AG08396 (cell line): ENCODE results near the gene PLAAT5.

Experiments used
- DNase-seq: peaks from one replicate; pipeline ENCODE4 v3.0.0; 2012; ENCODE audit warnings: low spot score, mixed read lengths

The PLAAT5 gene

DNA sequence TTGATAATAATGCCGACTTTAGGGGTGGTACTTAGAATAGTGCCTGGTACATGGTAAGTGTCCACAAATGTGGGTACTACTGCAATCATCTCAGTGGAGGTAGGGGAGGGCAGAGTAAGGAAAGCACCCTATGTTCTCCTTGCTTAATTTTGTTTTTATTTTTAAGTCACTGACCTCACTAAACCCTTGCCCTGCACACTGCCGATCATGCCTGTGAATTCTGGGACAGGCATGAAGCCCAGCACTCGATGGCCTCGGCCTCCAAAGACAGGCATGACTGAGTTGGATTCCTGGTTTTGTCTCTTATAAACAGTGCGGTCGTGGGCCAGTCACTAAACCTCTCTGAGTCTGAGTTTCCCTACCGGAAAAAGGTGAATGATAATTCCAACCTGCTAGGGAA lies 21.8 kb upstream of the PLAAT5 start:
- no peak for DNase-seq

- no peak for DNase-seq
Measured at GRCh38 chr11:63511048-63511748, 20.2 kb upstream of the PLAAT5 start.

DNA sequence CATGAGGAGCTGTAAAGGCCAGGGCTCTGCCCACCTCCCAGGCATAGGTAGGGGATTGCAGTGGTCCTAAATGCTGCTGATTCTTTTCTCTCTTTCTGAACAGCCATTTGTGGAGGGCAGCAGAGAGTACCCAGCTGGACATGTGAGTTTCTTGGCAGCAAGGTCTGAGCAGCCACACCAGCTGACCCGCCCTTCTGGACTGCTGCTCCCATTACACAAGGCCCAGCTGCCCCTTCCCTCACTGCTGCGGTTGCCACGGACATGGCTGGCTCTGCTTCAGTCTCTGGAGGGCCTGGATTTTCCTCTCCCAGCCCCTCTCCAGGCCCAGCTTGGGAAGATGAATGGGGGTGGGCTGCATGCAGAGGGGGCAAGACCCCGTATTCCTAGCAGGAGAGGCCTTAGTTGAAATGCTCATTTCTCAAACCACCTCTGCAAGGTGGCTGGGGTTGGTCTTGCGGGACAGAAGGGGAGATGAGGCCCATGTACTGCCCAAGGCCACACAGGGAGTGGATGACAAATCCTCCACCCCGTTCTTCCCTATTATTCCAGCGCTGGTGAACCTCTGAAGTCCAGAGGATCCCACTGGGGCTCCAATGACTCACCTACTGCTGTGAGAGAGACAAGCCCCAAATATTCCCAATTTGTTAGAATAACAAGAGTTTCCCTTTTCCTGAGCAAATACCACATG lies 19.5 kb upstream of the PLAAT5 start:
- DNase-seq = peak; percentile 72

DNA sequence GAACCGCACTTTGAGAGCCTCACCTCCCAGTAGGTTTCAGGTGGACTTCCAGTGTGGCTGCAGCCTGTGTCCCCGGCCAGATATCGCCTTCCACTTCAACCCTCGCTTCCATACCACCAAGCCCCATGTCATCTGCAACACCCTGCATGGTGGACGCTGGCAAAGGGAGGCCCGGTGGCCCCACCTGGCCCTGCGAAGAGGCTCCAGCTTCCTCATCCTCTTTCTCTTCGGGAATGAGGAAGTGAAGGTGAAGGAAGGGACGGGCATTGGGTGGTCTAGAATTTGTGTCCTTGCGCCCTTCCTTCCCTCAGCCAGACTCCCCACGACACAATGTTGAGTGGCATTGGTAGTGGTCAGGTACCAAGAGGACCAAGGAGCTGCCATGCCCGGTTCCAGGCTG lies 17.8 kb upstream of the PLAAT5 start:
- no peak for DNase-seq

- no peak for DNase-seq
Measured at GRCh38 chr11:63508009-63508408, 17.0 kb upstream of the PLAAT5 start.

- no peak for DNase-seq
Measured at GRCh38 chr11:63507511-63507910, 16.5 kb upstream of the PLAAT5 start.

DNA sequence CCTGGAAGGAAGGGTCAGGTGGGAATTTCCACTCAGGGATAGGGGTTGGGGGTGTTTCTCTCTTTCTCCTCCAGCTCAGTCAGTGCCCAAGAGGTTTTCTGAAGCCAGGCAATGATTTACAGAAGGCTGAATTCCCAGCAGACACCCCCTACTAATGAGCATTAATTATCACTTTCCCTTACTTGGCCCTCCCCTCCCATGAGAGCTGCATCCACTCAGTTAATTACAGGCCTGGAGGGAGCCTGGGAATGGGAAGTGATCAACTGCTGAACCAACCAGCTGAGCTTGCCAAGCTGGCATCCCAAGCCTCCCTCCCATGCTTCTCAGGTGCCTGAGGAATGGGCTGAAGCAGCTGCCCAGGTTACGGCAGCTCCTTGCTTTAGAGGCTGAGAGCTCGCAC lies 15.9 kb upstream of the PLAAT5 start:
- no peak for DNase-seq

DNA sequence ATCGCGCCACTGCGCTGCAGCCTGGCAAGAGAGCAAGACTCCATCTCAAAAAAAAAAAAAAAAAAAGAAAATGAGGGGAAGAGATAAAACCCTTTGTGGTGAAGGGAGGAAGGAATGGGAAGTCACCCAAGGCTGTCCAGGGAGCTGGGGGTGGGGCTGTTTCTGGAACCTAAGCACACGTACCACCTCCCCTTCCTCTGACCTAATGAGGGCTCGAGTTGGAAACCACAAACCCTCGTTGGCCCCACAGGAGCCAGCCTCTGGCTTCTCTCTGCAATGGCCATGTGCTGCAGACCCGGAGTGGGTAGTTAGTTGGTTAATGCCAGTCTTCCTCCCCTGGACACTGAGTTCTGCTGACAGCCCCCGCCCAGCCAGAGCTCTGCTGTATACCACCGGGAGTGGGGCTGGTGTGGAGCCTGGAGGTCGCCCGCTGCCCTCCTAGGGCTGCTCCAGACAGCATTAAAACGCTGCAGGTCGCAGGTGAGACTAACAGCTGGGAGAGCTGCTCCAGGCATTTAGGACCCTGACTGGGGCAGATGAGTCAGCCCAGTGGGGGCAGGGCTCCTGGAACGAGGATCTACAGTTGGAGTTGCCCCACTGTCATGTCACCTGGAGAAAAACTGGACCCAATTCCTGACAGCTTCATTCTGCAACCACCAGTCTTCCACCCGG lies 15.0 kb upstream of the PLAAT5 start, which contains the start of gene LGALS12:
LGALS12 (plus strand) TSS at position 228 of the 672 bp plus-strand sequence; CDS start at position 603, 375 bp downstream.
- no peak for DNase-seq

- no peak for DNase-seq
Measured at GRCh38 chr11:63504933-63505586, 14.1 kb upstream of the PLAAT5 start.

GRCh38 chr11:63504054-63504453 lies 13.1 kb upstream of the PLAAT5 start:
- no peak for DNase-seq

- no peak for DNase-seq
Measured at GRCh38 chr11:63503492-63503891, 12.5 kb upstream of the PLAAT5 start.

DNA sequence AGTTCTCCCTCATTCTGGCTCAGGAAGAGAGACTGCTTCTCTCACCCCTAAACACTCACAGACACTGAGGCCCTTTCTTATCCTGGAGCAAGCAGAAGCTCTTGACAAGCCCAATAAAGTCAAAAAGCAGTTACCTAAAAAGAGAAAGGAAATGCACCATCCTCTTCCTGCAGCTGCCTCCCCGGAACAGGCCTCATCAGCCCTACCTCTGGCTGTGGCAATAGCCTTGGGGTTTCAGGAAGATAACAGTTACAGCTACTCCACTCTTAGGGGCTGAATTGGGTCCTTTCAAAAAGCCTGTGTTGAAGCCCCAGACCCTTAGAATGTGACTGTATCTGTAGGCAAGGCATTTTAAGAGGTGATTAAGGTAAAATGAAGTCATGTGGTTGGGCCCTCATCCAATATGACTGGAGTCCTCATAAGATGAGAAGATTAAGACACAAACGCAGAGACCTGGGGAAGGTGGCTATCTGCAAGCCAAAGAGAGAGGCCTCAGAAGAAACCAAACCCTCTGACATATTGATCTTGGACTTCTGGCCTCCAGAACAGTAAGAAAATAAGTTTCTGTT lies 11.4 kb upstream of the PLAAT5 start:
- no peak for DNase-seq

DNA sequence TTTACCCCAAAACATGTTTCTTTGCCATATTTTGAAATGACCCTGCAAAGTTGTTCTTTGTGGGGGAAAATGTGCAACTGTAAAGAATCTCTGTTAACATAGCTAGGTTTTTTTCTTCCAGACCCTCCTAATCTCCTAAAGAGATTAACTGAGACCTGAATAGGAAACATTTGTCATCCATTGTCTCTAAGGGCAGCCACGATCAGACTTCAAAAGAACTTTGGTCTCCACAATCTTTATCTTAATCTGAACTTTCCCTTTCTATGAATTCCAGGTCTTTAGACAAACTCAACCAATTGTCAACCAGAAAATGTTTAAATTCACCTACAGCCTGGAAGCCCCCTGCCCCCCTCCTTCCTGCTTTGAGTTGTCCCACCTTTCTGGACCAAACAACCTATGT lies 10.3 kb upstream of the PLAAT5 start:
- no peak for DNase-seq

DNA sequence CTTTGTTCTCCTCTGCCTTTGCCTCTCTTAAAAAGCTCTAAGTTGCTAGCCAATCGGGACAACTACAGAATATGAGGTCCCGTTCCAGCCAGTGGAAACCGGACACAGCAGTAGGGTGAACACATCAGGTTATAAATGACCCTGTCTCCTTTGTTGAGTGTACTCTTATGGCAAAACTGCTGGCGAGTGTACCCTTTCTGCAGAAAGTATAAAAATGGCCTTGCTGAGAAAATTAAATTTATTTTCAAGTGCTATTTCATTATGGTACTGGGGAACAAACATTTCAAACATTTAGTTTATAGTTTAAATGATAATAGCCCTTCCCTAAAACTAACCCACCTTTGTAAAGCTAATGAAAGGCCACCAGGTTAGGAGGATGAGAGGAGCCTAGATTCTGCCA lies 8.9 kb upstream of the PLAAT5 start:
- DNase-seq = no peak

- no peak for DNase-seq
Measured at GRCh38 chr11:63494975-63495374, 4.0 kb upstream of the PLAAT5 start.

DNA sequence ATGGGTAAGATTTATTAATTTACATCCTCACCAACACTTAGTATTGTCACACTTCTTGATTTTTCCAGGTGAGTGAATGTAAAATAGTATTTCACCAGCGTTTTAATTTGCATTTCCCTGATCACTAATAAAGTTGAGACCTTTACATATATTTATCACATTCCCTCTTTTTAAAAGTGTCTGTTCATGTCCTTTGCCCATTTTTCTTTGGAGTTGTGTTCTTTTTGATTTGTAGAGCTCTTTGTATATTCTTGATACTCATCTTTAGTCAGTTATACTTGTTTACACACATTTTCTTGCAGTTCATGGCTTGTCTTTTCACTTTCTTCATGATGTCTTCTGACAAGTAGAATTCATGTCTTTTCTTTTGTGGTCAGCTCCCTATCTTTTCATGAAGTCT lies 2.2 kb upstream of the PLAAT5 start:
- DNase-seq = no peak

GRCh38 chr11:63492441-63492840 lies 1.5 kb upstream of the PLAAT5 start:
- no peak for DNase-seq

GRCh38 chr11:63491636-63492372 lies 837 bp upstream of the PLAAT5 start:
- DNase-seq = no peak

- DNase-seq = no peak
Measured at GRCh38 chr11:63491240-63491587, 247 bp upstream of the PLAAT5 start.

DNA sequence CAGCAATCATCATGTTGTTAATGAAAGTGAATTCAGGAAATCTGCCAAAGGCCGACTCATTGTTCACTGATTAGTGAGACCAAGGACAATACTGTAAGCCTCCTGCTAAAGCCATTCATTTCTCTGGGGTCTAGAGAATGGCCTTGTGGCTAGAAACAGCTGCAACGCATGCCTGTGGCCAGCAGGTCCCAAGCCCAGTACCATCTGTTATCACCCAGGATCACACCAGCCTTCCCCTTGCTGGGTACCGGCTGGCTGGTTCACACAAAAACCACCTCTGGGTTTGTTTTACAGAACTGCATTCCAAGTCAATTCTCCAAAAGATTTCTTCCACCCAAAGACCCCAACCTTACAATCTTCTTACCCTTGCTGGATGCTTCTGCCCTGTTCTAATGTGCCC lies 1.1 kb downstream of the PLAAT5 start:
- no peak for DNase-seq

- no peak for DNase-seq
Measured at GRCh38 chr11:63488789-63489188, 2.2 kb downstream of the PLAAT5 start.

DNA sequence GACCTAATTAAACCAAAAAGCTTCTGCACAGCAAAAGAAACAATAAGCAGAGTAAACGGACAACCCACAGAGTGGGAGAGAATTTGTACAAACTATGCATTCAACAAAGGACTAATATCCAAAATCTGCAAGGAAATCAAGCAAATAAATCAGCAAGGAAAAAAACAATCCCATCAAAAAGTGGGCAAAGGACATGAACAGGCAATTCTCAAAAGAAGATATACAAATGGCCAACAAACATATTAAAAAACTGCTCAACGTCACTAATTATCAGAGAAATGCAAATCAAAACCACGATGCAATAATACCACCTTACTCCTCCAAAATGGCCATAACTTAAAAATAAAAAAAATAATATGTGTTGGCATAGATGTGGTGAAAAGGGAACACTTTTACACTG lies 5.2 kb downstream of the PLAAT5 start:
- DNase-seq = no peak
